ENCODE measurements around the gene NFYC.

NFYC gene

DNA sequence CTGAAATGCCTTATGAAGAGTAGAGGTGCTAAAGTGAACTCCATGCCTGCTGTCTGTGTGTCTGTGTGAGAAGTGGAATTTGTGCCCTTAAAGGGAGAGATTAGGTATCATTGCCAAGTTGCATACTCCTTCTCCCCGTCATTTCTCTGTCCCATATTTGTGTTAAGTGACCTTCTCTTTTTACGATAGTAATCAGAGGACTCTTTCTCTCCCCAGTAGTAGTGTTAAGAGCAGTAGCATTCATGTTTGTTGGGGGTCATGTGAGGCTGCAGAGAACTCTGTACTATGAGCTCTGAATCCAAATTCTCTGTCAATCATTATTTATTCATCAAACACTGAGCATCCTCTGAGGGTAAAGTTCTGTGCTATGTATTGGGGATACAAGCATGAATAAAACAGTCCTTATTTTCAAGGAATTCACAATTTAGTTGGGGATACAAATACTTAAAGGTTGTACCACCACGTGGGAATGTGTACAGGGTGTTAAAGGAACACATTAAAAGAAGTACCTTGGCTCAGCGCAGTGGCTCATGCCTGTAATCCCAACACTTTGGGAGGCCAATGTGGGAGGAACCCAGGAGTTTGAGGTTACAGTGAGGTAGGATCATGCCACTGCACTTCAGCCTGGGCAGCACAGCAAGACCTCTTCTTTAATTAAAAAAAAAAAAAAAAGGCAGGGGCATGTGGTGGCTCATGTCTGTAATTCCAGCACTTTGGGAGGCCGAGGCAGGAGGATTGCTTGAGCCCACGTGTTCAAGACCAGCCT lies 67.3 kb downstream of the NFYC start:
- TF ChIP-seq POLR2AphosphoS5 (IDR thresholded peaks at IDR 0.05; ENCODE audit: low read depth, low read length) (no peak), TAF1 (IDR thresholded peaks at IDR 0.05; ENCODE audit: borderline replicate concordance, insufficient read depth, low read length) (no peak), FOXP2 (optimal IDR thresholded peaks at IDR 0.05; ENCODE audit: borderline replicate concordance, extremely low read depth, extremely low read length, insufficient read depth) (no peak), SIN3A (IDR thresholded peaks at IDR 0.05; ENCODE audit: borderline replicate concordance, insufficient read depth, low read length) (no peak)
- TF ChIP-seq, protein P1, sequence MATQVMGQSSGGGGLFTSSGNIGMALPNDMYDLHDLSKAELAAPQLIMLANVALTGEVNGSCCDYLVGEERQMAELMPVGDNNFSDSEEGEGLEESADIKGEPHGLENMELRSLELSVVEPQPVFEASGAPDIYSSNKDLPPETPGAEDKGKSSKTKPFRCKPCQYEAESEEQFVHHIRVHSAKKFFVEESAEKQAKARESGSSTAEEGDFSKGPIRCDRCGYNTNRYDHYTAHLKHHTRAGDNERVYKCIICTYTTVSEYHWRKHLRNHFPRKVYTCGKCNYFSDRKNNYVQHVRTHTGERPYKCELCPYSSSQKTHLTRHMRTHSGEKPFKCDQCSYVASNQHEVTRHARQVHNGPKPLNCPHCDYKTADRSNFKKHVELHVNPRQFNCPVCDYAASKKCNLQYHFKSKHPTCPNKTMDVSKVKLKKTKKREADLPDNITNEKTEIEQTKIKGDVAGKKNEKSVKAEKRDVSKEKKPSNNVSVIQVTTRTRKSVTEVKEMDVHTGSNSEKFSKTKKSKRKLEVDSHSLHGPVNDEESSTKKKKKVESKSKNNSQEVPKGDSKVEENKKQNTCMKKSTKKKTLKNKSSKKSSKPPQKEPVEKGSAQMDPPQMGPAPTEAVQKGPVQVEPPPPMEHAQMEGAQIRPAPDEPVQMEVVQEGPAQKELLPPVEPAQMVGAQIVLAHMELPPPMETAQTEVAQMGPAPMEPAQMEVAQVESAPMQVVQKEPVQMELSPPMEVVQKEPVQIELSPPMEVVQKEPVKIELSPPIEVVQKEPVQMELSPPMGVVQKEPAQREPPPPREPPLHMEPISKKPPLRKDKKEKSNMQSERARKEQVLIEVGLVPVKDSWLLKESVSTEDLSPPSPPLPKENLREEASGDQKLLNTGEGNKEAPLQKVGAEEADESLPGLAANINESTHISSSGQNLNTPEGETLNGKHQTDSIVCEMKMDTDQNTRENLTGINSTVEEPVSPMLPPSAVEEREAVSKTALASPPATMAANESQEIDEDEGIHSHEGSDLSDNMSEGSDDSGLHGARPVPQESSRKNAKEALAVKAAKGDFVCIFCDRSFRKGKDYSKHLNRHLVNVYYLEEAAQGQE (IDR thresholded peaks at IDR 0.05; ENCODE audit: insufficient read depth in 1 of 2, low read depth in 2 of 2, low read length in 2 of 2): no peak

DNA sequence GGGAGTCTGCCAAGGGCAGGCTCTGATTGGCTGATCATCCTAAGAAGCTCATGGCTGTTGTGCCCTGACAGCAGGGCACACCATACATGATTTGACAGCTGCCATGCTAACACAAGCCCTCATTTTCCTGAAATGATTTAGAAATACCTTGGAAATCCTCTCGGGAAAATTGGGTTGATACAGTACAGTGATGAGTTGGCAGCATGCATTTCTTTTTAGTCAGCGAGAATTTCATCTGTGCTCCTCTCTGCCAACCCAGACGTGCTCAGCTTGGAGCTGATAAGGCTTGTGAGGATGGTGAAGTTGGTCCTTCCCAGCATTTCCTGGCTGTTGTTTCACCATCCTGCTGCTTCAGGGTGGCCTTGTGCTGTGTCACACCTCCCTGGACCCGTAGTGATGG lies 69.5 kb downstream of the NFYC start:
- TF ChIP-seq FOXP2 (optimal IDR thresholded peaks at IDR 0.05; ENCODE audit: borderline replicate concordance, extremely low read depth, extremely low read length, insufficient read depth): no peak
- TF ChIP-seq TAF1 (IDR thresholded peaks at IDR 0.05; ENCODE audit: borderline replicate concordance, insufficient read depth, low read length): no peak
- no peak for TF ChIP-seq SIN3A (IDR thresholded peaks at IDR 0.05; ENCODE audit: borderline replicate concordance, insufficient read depth, low read length)
- no peak for TF ChIP-seq POLR2AphosphoS5 (IDR thresholded peaks at IDR 0.05; ENCODE audit: low read depth, low read length)
- TF ChIP-seq, protein P1 (IDR thresholded peaks at IDR 0.05; ENCODE audit: insufficient read depth in 1 of 2, low read depth in 2 of 2, low read length in 2 of 2): no peak

DNA sequence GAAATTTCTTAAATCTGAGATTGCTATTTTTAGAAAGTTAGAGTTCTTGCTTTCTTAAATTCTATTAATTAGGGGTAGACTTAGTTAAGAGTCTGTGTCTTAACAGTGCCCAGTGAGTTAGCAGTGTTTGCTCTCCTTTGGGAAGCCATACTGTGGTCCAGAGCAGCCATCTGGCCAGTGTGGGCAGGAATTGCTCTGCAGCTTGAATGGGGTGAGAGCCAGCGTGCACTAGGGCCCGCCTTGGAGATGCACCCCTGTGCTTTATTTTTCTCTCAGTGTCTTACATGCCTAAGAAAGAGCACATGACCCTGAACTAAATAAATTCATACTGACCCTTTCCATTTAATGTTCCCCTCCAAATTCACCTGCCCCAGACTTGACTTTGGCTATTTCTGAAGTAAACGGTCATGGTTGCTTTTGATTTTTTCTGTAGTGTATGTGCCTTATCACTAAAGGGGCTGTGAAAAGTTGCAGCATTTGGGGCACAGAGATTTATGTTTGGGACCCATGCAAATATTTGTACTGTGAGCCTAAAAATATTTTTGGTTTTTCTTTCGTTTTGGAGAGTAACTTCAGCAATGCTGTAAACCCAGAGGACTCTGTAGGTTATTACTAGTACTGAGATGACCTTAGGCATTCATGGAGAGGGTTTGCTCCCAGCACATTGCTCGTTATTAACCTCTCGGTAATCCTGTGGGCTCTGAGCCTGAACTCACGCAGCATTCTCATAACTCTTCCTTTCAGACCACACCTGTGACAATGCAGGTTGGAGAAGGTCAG lies 70.8 kb downstream of the NFYC start:
- TF ChIP-seq SIN3A (IDR thresholded peaks at IDR 0.05; ENCODE audit: borderline replicate concordance, insufficient read depth, low read length) (no peak), TAF1 (IDR thresholded peaks at IDR 0.05; ENCODE audit: borderline replicate concordance, insufficient read depth, low read length) (no peak)
- TF ChIP-seq, protein P1 (IDR thresholded peaks at IDR 0.05; ENCODE audit: insufficient read depth in 1 of 2, low read depth in 2 of 2, low read length in 2 of 2): no peak

DNA sequence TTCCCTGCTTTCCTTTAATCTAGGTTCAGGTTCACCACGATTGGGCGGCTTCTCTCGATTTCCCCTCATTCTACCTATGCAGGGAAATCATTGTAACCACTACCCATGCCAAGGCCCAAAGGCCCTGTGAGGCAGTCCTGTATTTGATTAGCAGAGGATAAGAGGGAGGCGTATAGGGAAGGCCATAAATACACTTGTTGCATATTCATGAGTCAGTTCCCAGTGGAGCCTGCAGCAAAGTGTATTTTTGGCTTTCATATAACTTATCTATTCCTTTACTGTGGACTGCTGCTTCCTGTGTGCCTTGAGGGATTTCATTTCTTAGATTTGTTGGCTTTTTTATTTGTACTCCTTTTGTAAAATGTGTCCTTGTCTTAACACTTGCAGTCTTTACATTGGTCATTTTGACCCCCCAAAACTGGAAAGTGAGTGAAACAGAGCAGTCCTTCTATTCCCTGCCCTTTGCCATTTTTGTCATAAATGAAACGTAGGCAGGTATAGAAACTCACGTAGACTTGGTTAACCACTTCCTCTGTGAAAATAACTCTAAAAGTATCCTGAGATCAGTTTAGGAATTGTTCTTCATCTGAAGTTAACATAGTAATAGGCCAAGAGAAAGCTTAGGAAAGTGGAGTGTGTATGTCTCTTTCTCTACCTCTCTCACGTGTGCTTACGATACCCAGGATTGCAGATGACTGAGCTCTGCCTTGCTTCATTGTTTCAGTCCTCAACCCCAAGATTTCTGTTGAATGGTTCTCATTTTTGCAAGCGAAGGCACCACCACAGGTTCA lies 72.4 kb downstream of the NFYC start:
- TF ChIP-seq TAF1 (IDR thresholded peaks at IDR 0.05; ENCODE audit: borderline replicate concordance, insufficient read depth, low read length): no peak
- no peak for TF ChIP-seq SIN3A (IDR thresholded peaks at IDR 0.05; ENCODE audit: borderline replicate concordance, insufficient read depth, low read length)

DNA sequence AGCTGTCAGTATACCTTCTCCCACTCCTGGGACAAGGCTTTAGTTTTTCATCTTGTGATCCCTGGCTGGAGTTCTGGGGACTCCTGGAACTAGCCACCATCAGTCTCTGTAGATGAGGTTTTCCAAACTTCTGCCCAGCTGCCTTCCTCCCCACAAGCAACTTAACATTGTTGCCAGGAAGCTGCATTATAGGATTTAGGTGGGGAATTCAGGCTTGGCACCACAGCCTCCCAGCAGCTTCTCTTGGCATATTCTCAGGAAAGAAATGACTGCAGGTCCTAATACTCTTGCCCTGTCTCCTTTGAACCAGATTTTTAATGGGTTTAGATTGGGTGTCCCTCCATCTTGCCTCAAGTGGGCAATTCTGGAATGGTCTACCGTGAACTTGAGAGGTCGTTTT lies 73.5 kb downstream of the NFYC start:
- TF ChIP-seq FOXP2 (optimal IDR thresholded peaks at IDR 0.05; ENCODE audit: borderline replicate concordance, extremely low read depth, extremely low read length, insufficient read depth): no peak
- TF ChIP-seq, protein P1 (IDR thresholded peaks at IDR 0.05; ENCODE audit: insufficient read depth in 1 of 2, low read depth in 2 of 2, low read length in 2 of 2): no peak
- TF ChIP-seq POLR2AphosphoS5 (IDR thresholded peaks at IDR 0.05; ENCODE audit: low read depth, low read length): no peak
- no peak for TF ChIP-seq SIN3A (IDR thresholded peaks at IDR 0.05; ENCODE audit: borderline replicate concordance, insufficient read depth, low read length)
- no peak for TF ChIP-seq TAF1 (IDR thresholded peaks at IDR 0.05; ENCODE audit: borderline replicate concordance, insufficient read depth, low read length)

Measured in PFSK-1 (cell line).